ENCODE data around the gene WSCD1.

GRCh38 chr17:6057562-6057961, 12.6 kb upstream of the WSCD1 start:
- TF ChIP-seq CTCF (IDR thresholded peaks at IDR 0.05; ENCODE audit: low read depth, low read length, poor library complexity, severe bottlenecking): no peak
- TF ChIP-seq EZH2phosphoT487 (IDR thresholded peaks at IDR 0.05; ENCODE audit: borderline replicate concordance, low read length): no peak

Measured in DOHH2 (cell line).